ENCODE data around the gene ASTL.
"Not testable (repeated sequence)": the region's sequence is repeated elsewhere in the genome, so short reads cannot be mapped to it uniquely, and the experiment has no call there.

Gene ASTL

GRCh38 chr2:96146153-96146880 lies 8.0 kb upstream of the ASTL start:
- no peak for DNase-seq (ENCODE audit: low spot score)

GRCh38 chr2:96145848-96146152 lies 7.5 kb upstream of the ASTL start:
- DNase-seq (ENCODE audit: low spot score) = no peak

GRCh38 chr2:96145036-96145847 lies 6.9 kb upstream of the ASTL start, which contains the start of gene DUSP2:
Gene DUSP2 (minus strand): TSS chr2:96145440. CDS start chr2:96145354, 86 bp downstream.
- peak; percentile 92 for DNase-seq (ENCODE audit: low spot score)

GRCh38 chr2:96144481-96145035 lies 6.3 kb upstream of the ASTL start:
- no peak for DNase-seq (ENCODE audit: low spot score)

GRCh38 chr2:96143848-96144480 lies 5.7 kb upstream of the ASTL start:
- DNase-seq (ENCODE audit: low spot score) = no peak

GRCh38 chr2:96143231-96143847 lies 5.0 kb upstream of the ASTL start:
- DNase-seq (ENCODE audit: low spot score) = no peak

- no peak for DNase-seq (ENCODE audit: low spot score)
Measured at GRCh38 chr2:96142217-96143113, 4.2 kb upstream of the ASTL start.

- DNase-seq (ENCODE audit: low spot score) = not testable (repeated sequence)
Measured at GRCh38 chr2:96141624-96141967, 3.3 kb upstream of the ASTL start.

- no peak for DNase-seq (ENCODE audit: low spot score)
Measured at GRCh38 chr2:96140941-96141623, 2.8 kb upstream of the ASTL start.

GRCh38 chr2:96139181-96139758 lies 968 bp upstream of the ASTL start:
- no peak for DNase-seq (ENCODE audit: low spot score)

- no peak for DNase-seq (ENCODE audit: low spot score)
Measured at GRCh38 chr2:96137321-96138178, 752 bp downstream of the ASTL start.

GRCh38 chr2:96136129-96136720 lies 2.1 kb downstream of the ASTL start:
- DNase-seq (ENCODE audit: low spot score) = no peak

- no peak for DNase-seq (ENCODE audit: low spot score)
Measured at GRCh38 chr2:96135621-96136020, 2.7 kb downstream of the ASTL start.

- no peak for DNase-seq (ENCODE audit: low spot score)
Measured at GRCh38 chr2:96135171-96135570, 3.1 kb downstream of the ASTL start.

- DNase-seq (ENCODE audit: low spot score) = no peak
Measured at GRCh38 chr2:96134421-96134820, 3.9 kb downstream of the ASTL start.

GRCh38 chr2:96131813-96132745 lies 6.2 kb downstream of the ASTL start:
- no peak for DNase-seq (ENCODE audit: low spot score)

GRCh38 chr2:96131152-96131812 lies 7.0 kb downstream of the ASTL start:
- no peak for DNase-seq (ENCODE audit: low spot score)

Measured in GM03348 (cell line).